Endothelial cell of umbilical vein (primary cell): ENCODE measurements around the gene VPS9D1.

ENCODE experiments used
- EZH2 ChIP-seq: IDR thresholded peaks from 2 replicates; pipeline ENCODE4 v1.6.1; 2012; ENCODE audit warnings: borderline replicate concordance, low read depth, mild to moderate bottlenecking, moderate library complexity, low read length, inconsistent platforms; ENCODE audit not compliant: severe bottlenecking
- MYC ChIP-seq: IDR thresholded peaks from one replicate; pipeline ENCODE4 v1.6.1; 2011; ENCODE audit warnings: mild to moderate bottlenecking, low read depth, low read length
- POLR2A ChIP-seq: IDR thresholded peaks from 2 replicates; pipeline ENCODE4 v1.6.1; 2012; ENCODE audit warnings: low read depth, mild to moderate bottlenecking, control low read depth, low read length
- POLR2AphosphoS5 ChIP-seq: IDR thresholded peaks from 2 replicates; pipeline ENCODE4 v1.6.1; 2012; ENCODE audit warnings: low read depth, mild to moderate bottlenecking, control low read depth, low read length, moderate library complexity; ENCODE audit not compliant: insufficient read depth
- TF ChIP-seq, protein P1 (sequence below), 2 donors: IDR thresholded peaks; 1 replicate in 1 of 2; 2 replicates in 1 of 2; pipeline ENCODE4 v1.5.1; 2011; ENCODE audit warnings: low read length in 2 of 2, mild to moderate bottlenecking in 2 of 2, moderate library complexity in 2 of 2, control low read depth in 1 of 2, inconsistent platforms in 1 of 2, low read depth in 1 of 2; ENCODE audit not compliant: insufficient read depth in 1 of 2; ENCODE audit errors: extremely low read depth in 1 of 2
- TF ChIP-seq, protein P2 (sequence below): IDR thresholded peaks from 2 replicates; pipeline ENCODE4 v1.6.1; 2011; ENCODE audit not compliant: insufficient read depth, insufficient read length

DNA sequence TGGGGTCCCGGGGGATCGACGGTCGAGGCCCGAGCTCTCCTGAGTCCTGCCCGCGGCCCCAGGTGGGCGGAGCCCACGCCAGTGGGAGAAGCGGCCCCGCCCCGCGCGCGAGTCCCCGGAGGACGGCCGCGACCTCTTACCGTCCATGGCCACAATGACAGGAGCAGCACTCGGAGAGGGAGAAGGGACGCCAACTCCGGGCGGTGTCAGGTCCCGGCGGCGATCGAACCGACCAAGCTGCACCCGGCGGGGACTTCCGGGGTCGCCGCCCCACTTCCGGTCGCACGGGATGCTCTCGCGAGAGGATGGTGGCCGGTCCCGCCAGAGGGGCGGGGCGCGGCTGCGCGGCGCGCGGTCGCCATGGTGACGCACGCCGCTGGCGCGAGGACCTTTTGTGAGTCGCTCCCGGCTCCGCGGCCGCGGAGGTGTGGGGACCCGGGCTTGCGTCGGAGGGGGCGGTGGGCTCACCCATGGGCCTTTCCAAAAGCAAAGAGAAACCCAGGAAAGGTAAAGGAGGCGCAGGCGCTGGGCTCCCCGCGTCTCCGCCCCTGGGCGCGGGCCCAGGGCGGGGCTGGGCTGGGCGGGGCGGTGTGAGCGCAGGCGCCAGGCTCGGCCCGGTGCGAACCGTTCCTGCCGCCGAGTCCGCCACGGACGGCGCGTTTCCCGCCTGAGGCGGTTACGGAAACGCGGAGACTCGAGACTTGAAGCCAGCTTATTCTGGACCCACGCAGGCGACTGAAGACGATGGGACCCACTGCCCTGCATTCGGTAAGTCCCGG lies 63.1 kb downstream of the VPS9D1 start, which contains the start of the genes CHMP1A and SPATA33:
- TF ChIP-seq, protein P1, sequence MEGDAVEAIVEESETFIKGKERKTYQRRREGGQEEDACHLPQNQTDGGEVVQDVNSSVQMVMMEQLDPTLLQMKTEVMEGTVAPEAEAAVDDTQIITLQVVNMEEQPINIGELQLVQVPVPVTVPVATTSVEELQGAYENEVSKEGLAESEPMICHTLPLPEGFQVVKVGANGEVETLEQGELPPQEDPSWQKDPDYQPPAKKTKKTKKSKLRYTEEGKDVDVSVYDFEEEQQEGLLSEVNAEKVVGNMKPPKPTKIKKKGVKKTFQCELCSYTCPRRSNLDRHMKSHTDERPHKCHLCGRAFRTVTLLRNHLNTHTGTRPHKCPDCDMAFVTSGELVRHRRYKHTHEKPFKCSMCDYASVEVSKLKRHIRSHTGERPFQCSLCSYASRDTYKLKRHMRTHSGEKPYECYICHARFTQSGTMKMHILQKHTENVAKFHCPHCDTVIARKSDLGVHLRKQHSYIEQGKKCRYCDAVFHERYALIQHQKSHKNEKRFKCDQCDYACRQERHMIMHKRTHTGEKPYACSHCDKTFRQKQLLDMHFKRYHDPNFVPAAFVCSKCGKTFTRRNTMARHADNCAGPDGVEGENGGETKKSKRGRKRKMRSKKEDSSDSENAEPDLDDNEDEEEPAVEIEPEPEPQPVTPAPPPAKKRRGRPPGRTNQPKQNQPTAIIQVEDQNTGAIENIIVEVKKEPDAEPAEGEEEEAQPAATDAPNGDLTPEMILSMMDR (IDR thresholded peaks at IDR 0.05; ENCODE audit: extremely low read depth in 1 of 2, insufficient read depth in 1 of 2, low read depth in 1 of 2, low read length in 2 of 2): no peak
- TF ChIP-seq, protein P2, sequence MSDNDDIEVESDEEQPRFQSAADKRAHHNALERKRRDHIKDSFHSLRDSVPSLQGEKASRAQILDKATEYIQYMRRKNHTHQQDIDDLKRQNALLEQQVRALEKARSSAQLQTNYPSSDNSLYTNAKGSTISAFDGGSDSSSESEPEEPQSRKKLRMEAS: no peak
- TF ChIP-seq MYC: peak; percentile 28
- TF ChIP-seq POLR2AphosphoS5: peak; percentile 95
- TF ChIP-seq EZH2: no peak
- TF ChIP-seq POLR2A: peak; percentile 70
